ENCODE measurements around the gene C2CD2L.
"Not testable (repeated sequence)": the region's sequence is repeated elsewhere in the genome, so short reads cannot be mapped to it uniquely, and the experiment has no call there.

The C2CD2L gene

GRCh38 chr11:119152043-119152442, 44.9 kb downstream of the C2CD2L start:
- no peak for DNase-seq (ENCODE audit: low read depth)

GRCh38 chr11:119152604-119153003, 45.5 kb downstream of the C2CD2L start:
- no peak for DNase-seq (ENCODE audit: low read depth)

- no peak for DNase-seq (ENCODE audit: low read depth)
Observed at GRCh38 chr11:119153049-119153818, 46.1 kb downstream of the C2CD2L start.

- no peak for DNase-seq (ENCODE audit: low read depth)
Observed at GRCh38 chr11:119154178-119154577, 47.0 kb downstream of the C2CD2L start.

- DNase-seq (ENCODE audit: low read depth): no peak
Observed at GRCh38 chr11:119155733-119156492, 48.8 kb downstream of the C2CD2L start.

GRCh38 chr11:119156496-119156895, 49.4 kb downstream of the C2CD2L start:
- DNase-seq (ENCODE audit: low read depth): no peak

- no peak for DNase-seq (ENCODE audit: low read depth)
Observed at GRCh38 chr11:119157063-119157462, 49.9 kb downstream of the C2CD2L start.

- DNase-seq (ENCODE audit: low read depth): no peak
Observed at GRCh38 chr11:119158467-119158866, 51.3 kb downstream of the C2CD2L start.

- no peak for DNase-seq (ENCODE audit: low read depth)
Observed at GRCh38 chr11:119160151-119160550, 53.0 kb downstream of the C2CD2L start.

GRCh38 chr11:119161871-119162270, 54.7 kb downstream of the C2CD2L start:
- no peak for DNase-seq (ENCODE audit: low read depth)

GRCh38 chr11:119166368-119167076, 59.4 kb downstream of the C2CD2L start:
- DNase-seq (ENCODE audit: low read depth): no peak

GRCh38 chr11:119167077-119167458, 59.9 kb downstream of the C2CD2L start:
- not testable (repeated sequence) for DNase-seq (ENCODE audit: low read depth)

GRCh38 chr11:119167933-119168332, 60.8 kb downstream of the C2CD2L start:
- no peak for DNase-seq (ENCODE audit: low read depth)
